Measurements from ENCODE around the gene U2AF2. TPM values are rescaled to one million over a fixed set of nuclear protein-coding genes. Genes with fewer than 3 reads are reported as not detected.

U2AF2 gene
- total RNA-seq, 1 donor from 2014 or later = 194 TPM

GRCh38 chr19:55696301-55697068, 41.6 kb downstream of the U2AF2 start:
- no peak overlapping the region for H3K4me2 ChIP-seq (ENCODE audit: low read length)
- DNase-seq (ENCODE audit: low read depth) (no peak), FAIRE-seq (no peak)
- H3K9me3 ChIP-seq (ENCODE audit: insufficient read depth, low read depth, low read length) = no peaks in the 10 kb centered on the region
- Mint-ChIP-seq H3K4me3 (ENCODE audit: unreplicated experiment) (no peak overlapping the region), H3K9me3 (ENCODE audit: unreplicated experiment) (no peaks in the 10 kb centered on the region), H3K27me3 (ENCODE audit: low read depth, unreplicated experiment) (no peaks in the 10 kb centered on the region), H3K36me3 (ENCODE audit: low read depth, unreplicated experiment) (peaks cover 24% of the 10 kb centered on the region), H3K27ac (ENCODE audit: unreplicated experiment) (no peak overlapping the region), H3K4me1 (ENCODE audit: low read depth, unreplicated experiment) (no peaks in the 10 kb centered on the region)
- no peaks in the 10 kb centered on the region for H3K27me3 ChIP-seq (ENCODE audit: insufficient read depth, low read length)
- no peak overlapping the region for H3K27ac ChIP-seq (ENCODE audit: low read depth, low read length)
- H3K36me3 ChIP-seq (ENCODE audit: insufficient read depth, low read length) = peaks cover 5% of the 10 kb centered on the region
- H3K4me3 ChIP-seq (ENCODE audit: insufficient read depth, low read depth, low read length) = no peak overlapping the region
- no peak overlapping the region for H2AFZ ChIP-seq (ENCODE audit: low read depth, low read length)
- no peaks in the 10 kb centered on the region for H3K4me1 ChIP-seq (ENCODE audit: insufficient read depth, low read length)
- no peaks in the 10 kb centered on the region for H4K20me1 ChIP-seq (ENCODE audit: insufficient read depth, low read length)
- TF ChIP-seq, protein P1, sequence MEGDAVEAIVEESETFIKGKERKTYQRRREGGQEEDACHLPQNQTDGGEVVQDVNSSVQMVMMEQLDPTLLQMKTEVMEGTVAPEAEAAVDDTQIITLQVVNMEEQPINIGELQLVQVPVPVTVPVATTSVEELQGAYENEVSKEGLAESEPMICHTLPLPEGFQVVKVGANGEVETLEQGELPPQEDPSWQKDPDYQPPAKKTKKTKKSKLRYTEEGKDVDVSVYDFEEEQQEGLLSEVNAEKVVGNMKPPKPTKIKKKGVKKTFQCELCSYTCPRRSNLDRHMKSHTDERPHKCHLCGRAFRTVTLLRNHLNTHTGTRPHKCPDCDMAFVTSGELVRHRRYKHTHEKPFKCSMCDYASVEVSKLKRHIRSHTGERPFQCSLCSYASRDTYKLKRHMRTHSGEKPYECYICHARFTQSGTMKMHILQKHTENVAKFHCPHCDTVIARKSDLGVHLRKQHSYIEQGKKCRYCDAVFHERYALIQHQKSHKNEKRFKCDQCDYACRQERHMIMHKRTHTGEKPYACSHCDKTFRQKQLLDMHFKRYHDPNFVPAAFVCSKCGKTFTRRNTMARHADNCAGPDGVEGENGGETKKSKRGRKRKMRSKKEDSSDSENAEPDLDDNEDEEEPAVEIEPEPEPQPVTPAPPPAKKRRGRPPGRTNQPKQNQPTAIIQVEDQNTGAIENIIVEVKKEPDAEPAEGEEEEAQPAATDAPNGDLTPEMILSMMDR (IDR thresholded peaks at IDR 0.05; ENCODE audit: insufficient read depth, low read depth, low read length) = no peak
- no peak for TF ChIP-seq EZH2 (IDR thresholded peaks at IDR 0.05; ENCODE audit: insufficient read depth, low read length)
- no peak overlapping the region for H3K9ac ChIP-seq (ENCODE audit: low read length)
- H3K79me2 ChIP-seq (ENCODE audit: insufficient read depth, low read length) = no peaks in the 10 kb centered on the region

DNA sequence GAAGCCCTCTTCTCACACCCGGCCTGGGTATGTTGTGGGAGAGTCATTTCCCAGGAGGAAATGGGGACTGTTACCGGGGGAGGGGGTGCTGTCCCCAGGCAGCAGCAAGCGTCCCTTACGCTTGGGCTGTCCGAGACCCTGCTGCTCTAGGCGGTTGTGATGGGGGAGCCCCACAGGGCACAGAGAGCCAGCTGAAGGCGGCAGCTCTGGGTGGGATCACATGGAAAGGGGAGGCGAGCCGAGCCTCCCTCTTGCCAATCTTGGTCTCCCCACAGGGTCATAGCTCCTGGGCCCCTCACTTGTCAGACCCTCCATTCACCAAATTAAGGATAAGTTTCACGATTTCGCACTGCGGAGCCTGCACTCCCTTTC, 42.2 kb downstream of the U2AF2 start:
- peaks cover 5% of the 10 kb centered on the region for H3K36me3 ChIP-seq (ENCODE audit: insufficient read depth, low read length)
- no peaks in the 10 kb centered on the region for H3K27me3 ChIP-seq (ENCODE audit: insufficient read depth, low read length)
- H3K9ac ChIP-seq (ENCODE audit: low read length) = no peak overlapping the region
- DNase-seq (ENCODE audit: low read depth) = no peak
- no peak overlapping the region for H3K4me3 ChIP-seq (ENCODE audit: insufficient read depth, low read depth, low read length)
- no peak overlapping the region for H3K4me3 Mint-ChIP-seq (ENCODE audit: unreplicated experiment)
- no peak overlapping the region for H3K27ac Mint-ChIP-seq (ENCODE audit: unreplicated experiment)
- no peaks in the 10 kb centered on the region for H3K9me3 Mint-ChIP-seq (ENCODE audit: unreplicated experiment)
- H2AFZ ChIP-seq (ENCODE audit: low read depth, low read length) = no peak overlapping the region
- H3K4me1 Mint-ChIP-seq (ENCODE audit: low read depth, unreplicated experiment) = no peaks in the 10 kb centered on the region
- no peak for FAIRE-seq
- no peaks in the 10 kb centered on the region for H3K79me2 ChIP-seq (ENCODE audit: insufficient read depth, low read length)
- peaks cover 24% of the 10 kb centered on the region for H3K36me3 Mint-ChIP-seq (ENCODE audit: low read depth, unreplicated experiment)
- H3K4me2 ChIP-seq (ENCODE audit: low read length) = no peak overlapping the region
- H4K20me1 ChIP-seq (ENCODE audit: insufficient read depth, low read length) = no peaks in the 10 kb centered on the region
- H3K9me3 ChIP-seq (ENCODE audit: insufficient read depth, low read depth, low read length) = no peaks in the 10 kb centered on the region
- no peaks in the 10 kb centered on the region for H3K27me3 Mint-ChIP-seq (ENCODE audit: low read depth, unreplicated experiment)
- no peak overlapping the region for H3K27ac ChIP-seq (ENCODE audit: low read depth, low read length)
- no peaks in the 10 kb centered on the region for H3K4me1 ChIP-seq (ENCODE audit: insufficient read depth, low read length)
- TF ChIP-seq, protein P1 (IDR thresholded peaks at IDR 0.05; ENCODE audit: insufficient read depth, low read depth, low read length) = no peak
- no peak for TF ChIP-seq EZH2 (IDR thresholded peaks at IDR 0.05; ENCODE audit: insufficient read depth, low read length)

DNA sequence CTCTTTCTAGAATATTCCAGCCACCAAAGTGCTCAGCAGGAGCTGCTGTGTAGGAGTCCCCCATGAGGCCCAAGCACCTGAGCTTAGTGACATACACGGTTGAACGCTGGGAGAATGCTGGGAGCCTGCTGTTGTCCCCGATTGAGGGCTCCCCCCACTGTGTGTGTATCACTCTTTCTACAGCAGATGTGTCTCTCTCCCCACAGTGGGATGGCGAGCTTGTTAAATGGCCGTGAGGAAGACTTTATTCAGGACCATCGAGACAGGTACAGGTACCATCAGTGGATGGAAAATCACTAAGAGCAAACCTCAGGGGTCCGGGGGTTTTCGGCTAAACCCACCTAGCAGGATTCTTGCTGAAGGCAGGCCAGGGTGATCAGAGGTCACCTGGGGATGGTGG, 42.9 kb downstream of the U2AF2 start:
- Histone ChIP-seq H4K20me1 (ENCODE audit: insufficient read depth, low read length) (no peaks in the 10 kb centered on the region), H3K9ac (ENCODE audit: low read length) (no peak overlapping the region), H3K36me3 (ENCODE audit: insufficient read depth, low read length) (peaks cover 5% of the 10 kb centered on the region), H3K4me1 (ENCODE audit: insufficient read depth, low read length) (no peaks in the 10 kb centered on the region), H2AFZ (ENCODE audit: low read depth, low read length) (no peak overlapping the region), H3K27me3 (ENCODE audit: insufficient read depth, low read length) (no peaks in the 10 kb centered on the region), H3K79me2 (ENCODE audit: insufficient read depth, low read length) (no peaks in the 10 kb centered on the region), H3K27ac (ENCODE audit: low read depth, low read length) (no peak overlapping the region), H3K4me2 (ENCODE audit: low read length) (no peak overlapping the region), H3K9me3 (ENCODE audit: insufficient read depth, low read depth, low read length) (no peaks in the 10 kb centered on the region), H3K4me3 (ENCODE audit: insufficient read depth, low read depth, low read length) (no peak overlapping the region)
- no peaks in the 10 kb centered on the region for H3K9me3 Mint-ChIP-seq (ENCODE audit: unreplicated experiment)
- no peak for TF ChIP-seq EZH2 (IDR thresholded peaks at IDR 0.05; ENCODE audit: insufficient read depth, low read length)
- TF ChIP-seq, protein P1 (IDR thresholded peaks at IDR 0.05; ENCODE audit: insufficient read depth, low read depth, low read length) = no peak
- peaks cover 29% of the 10 kb centered on the region for H3K36me3 Mint-ChIP-seq (ENCODE audit: low read depth, unreplicated experiment)
- H3K4me1 Mint-ChIP-seq (ENCODE audit: low read depth, unreplicated experiment) = peaks cover 2% of the 10 kb centered on the region
- no peak for DNase-seq (ENCODE audit: low read depth)
- H3K27me3 Mint-ChIP-seq (ENCODE audit: low read depth, unreplicated experiment) = no peaks in the 10 kb centered on the region
- FAIRE-seq = no peak
- H3K27ac Mint-ChIP-seq (ENCODE audit: unreplicated experiment) = no peak overlapping the region
- no peak overlapping the region for H3K4me3 Mint-ChIP-seq (ENCODE audit: unreplicated experiment)

Data from astrocyte (in vitro differentiated cells and primary cell).